ENCODE measurements around the gene KLHDC10. TPM values are rescaled to one million over a fixed set of nuclear protein-coding genes. Genes with fewer than 3 reads are reported as not detected.

Gene KLHDC10
- total and polyA plus RNA-seq, 5 experiments from 2014 or later = 1.9 to 19.5 (median 2.4) TPM

Other genes starting within 250 kb of the KLHDC10 start
- gene UBE2H, start 117.6 kb upstream of the KLHDC10 start, total RNA-seq = 10 to 100 TPM; 46.3 to 46.7 TPM
- 10 to 100 TPM; 36.4 to 61.4 (median 52.9) TPM for gene UBE2H, start 117.6 kb upstream of the KLHDC10 start, polyA plus RNA-seq
- 10 to 100 TPM; 20.5 to 21.3 TPM for gene ZC3HC1, start 19.2 kb upstream of the KLHDC10 start, total RNA-seq
- 10 to 100 TPM in 1 of 3 donors, 1 to 10 TPM in 2; 7.4 to 14.2 (median 7.8) TPM for gene ZC3HC1, start 19.2 kb upstream of the KLHDC10 start, polyA plus RNA-seq
- 10 to 100 TPM; 36.9 to 37.6 TPM for gene TMEM209, start 134.9 kb downstream of the KLHDC10 start, total RNA-seq
- gene TMEM209, start 134.9 kb downstream of the KLHDC10 start, polyA plus RNA-seq = 10 to 100 TPM; 40.8 to 44.3 (median 43.2) TPM
- not detected for gene SSMEM1, start 137.3 kb downstream of the KLHDC10 start, total RNA-seq
- gene SSMEM1, start 137.3 kb downstream of the KLHDC10 start, polyA plus RNA-seq = not detected
- not detected for gene CPA2, start 196.3 kb downstream of the KLHDC10 start, total RNA-seq
- gene CPA2, start 196.3 kb downstream of the KLHDC10 start, polyA plus RNA-seq = not detected
- not detected for gene CPA4, start 222.6 kb downstream of the KLHDC10 start, total RNA-seq
- gene CPA4, start 222.6 kb downstream of the KLHDC10 start, polyA plus RNA-seq = not detected